Activated T-cell treated with anti-CD3 and anti-CD28 coated beads, Interleukin-2, amount 50 U/mL, for 1 hour (primary cell): ENCODE results near the gene SLC25A38.

ENCODE experiments used
- DNase-seq: peaks from one replicate; pipeline ENCODE4 v3.0.0-alpha.2; 2020

Gene SLC25A38

DNA sequence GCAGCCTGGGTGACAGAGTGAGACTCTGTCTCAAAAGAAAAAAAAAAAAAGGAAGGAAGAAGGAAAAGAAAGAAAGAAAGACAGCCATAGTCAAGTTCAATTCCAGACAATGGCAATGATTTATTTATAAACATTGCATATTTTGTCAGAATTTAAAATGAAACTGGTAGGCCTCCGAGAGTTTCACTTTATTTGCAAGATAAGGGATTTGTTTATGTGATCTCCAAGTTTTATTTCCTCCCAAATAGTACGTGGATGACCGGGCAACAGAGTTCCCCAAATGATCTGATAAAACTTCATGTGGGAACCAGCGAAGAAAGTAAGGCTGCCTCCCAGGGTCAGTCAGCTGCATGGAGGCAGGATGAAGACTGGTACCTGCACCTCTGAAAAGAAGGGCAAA lies 55.7 kb downstream of the SLC25A38 start:
- DNase-seq, result no peak

DNA sequence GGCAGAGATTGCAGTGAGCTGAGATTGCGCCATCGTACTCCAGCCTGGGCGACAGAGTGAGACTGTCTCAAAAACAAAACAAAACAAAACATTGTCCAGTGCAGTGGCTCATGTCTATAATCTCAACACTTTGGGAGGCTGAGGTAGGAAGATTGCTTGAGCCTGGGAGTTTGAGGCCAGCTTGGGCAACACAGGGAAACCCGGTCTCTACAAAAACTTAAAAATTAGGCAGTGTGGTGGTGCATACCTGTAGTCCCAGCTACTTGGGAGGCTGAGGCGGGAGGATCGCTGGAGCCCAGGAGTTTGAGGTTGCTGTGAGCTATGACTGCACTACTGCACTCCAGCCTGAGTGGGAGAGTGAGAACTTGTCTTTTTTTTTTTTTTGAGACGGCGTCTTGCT lies 57.1 kb downstream of the SLC25A38 start:
- no peak for DNase-seq

DNA sequence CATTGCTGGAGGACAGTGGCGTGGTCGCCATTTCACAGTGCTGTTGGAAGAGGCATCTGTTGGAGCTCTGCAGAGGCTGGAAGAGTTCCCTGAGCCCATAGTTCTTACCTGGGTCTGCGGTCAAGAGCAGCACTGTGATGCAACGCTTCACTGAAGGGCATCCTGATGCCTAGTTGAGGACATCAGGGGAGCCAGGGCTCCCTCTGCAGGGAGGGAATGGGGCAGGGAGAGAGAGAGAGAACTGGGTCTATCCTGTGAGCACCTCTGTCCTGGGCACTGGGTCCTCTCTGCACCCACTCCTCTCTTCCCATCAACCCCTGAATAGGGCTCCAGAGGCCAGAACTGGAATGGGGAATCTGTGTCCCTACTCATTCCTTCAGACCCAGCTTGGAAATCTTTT lies 60.4 kb downstream of the SLC25A38 start:
- no peak for DNase-seq

GRCh38 chr3:39445927-39446326 lies 62.8 kb downstream of the SLC25A38 start:
- no peak for DNase-seq

GRCh38 chr3:39446444-39446843 lies 63.3 kb downstream of the SLC25A38 start:
- no peak for DNase-seq
